K562 treated with DMSO at 1 percent for 4 hours (cell line): ENCODE data around the gene CCNG2. TPM values are rescaled to one million over a fixed set of nuclear protein-coding genes. Genes with fewer than 3 reads are reported as not detected.

Experiments
- total RNA-seq: library from RNA; unstranded; fragments of 300-600 nt; gene quantifications from 2 replicates; pipeline ENCODE4 v1.2.3, GENCODE V29; 2022; ENCODE audit not compliant: insufficient read depth

The CCNG2 gene
- total RNA-seq = 4.1 and 7.6 TPM in 2 replicates

GRCh38 chr4:77156912-77157858 is at the start of gene CCNG2:
Gene CCNG2 (plus strand): TSS chr4:77157207. CDS start chr4:77158533, 1,326 bp downstream.

Other genes with a start within 250 kb of the CCNG2 start
- 30.2 and 35.3 TPM in 2 replicates for gene SEPTIN11, start 207.5 kb upstream of the CCNG2 start, total RNA-seq
- gene CCNI, start 81.2 kb upstream of the CCNG2 start, total RNA-seq = 141 and 144 TPM in 2 replicates